Calu3 (cell line): ENCODE results near the gene EEF2. TPM values are rescaled to one million over a fixed set of nuclear protein-coding genes. Genes with fewer than 3 reads are reported as not detected.

ENCODE experiments used
- BruUV-seq: library from RNA; stranded (reverse); fragments of 400-500 nt; replicated peaks from 2 replicates; lab custom pipeline; 2021; lab: Mats Ljungman, UMichigan
- CTCF ChIA-PET: fragments of 300-600 bp; sonication (Branson Sonifier 250); formaldehyde crosslinking; loops from one replicate; lab custom pipeline; 2022; ENCODE audit warnings: antibody characterized with exemption; lab: Charles Lee
- DNase-seq: peaks from one replicate; pipeline ENCODE4 v3.0.0; 2022
- H3K27ac Mint-ChIP-seq: one replicate; pipeline ENCODE4 v1.8.0; 2022; ENCODE audit warnings: mixed read lengths; ENCODE audit not compliant: unreplicated experiment
- H3K27me3 Mint-ChIP-seq: one replicate; pipeline ENCODE4 v1.8.0; 2022; ENCODE audit warnings: mixed read lengths; ENCODE audit not compliant: unreplicated experiment
- H3K36me3 Mint-ChIP-seq: one replicate; pipeline ENCODE4 v1.8.0; 2022; ENCODE audit warnings: mild to moderate bottlenecking, moderate library complexity, mixed read lengths; ENCODE audit not compliant: insufficient read depth, unreplicated experiment
- H3K4me1 Mint-ChIP-seq: one replicate; pipeline ENCODE4 v1.8.0; 2022; ENCODE audit warnings: mild to moderate bottlenecking, low read depth, mixed read lengths; ENCODE audit not compliant: unreplicated experiment
- H3K4me3 Mint-ChIP-seq: one replicate; pipeline ENCODE4 v1.8.0; 2022; ENCODE audit warnings: mild to moderate bottlenecking, low read depth, moderate library complexity, mixed read lengths; ENCODE audit not compliant: unreplicated experiment
- H3K9me3 Mint-ChIP-seq: one replicate; pipeline ENCODE4 v1.8.0; 2022; ENCODE audit warnings: low read depth, mixed read lengths; ENCODE audit not compliant: unreplicated experiment
- intact Hi-C: fragments of 100-400 bp; cut with micrococcal nuclease; formaldehyde crosslinking; loops from one replicate; pipeline ENCODE4 v1.10.0; 2022; ENCODE audit not compliant: unreplicated experiment
- total RNA-seq: library from RNA; stranded (reverse); gene quantifications from 2 replicates; pipeline ENCODE4 v1.2.3, GENCODE V29; 2022
- TF ChIP-seq, protein P1 (sequence below): fragments of 200-600 bp; IDR thresholded peaks from one replicate; pipeline ENCODE4 v1.8.0; 2022; ENCODE audit warnings: antibody characterized with exemption; ENCODE audit not compliant: unreplicated experiment

Gene EEF2
- total RNA-seq, 1 experiment from 2014 or later: 1,166 TPM

DNA sequence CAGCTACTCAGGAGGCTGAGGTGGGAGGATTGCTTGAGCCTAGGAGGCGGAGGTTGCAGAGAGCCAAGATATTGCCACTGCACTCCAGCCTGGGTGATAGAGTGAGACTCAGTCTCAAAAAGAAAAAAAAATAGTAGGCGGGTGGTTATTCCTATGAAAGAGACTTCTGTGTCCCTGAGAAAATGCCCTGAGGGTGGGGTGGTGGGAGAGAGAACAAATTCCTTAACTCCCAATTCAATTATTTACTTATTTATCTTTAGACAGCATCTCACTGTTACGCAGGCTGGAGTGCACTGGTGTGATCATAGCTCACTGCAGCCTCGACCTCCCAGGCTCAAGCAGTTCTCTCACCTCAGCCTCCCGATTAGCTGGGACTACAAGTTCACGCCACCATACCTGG, 10.3 kb upstream of the EEF2 start:
- intact Hi-C loops: no loop called here
- CTCF ChIA-PET: no interaction called here
- DNase-seq: no peak
- Mint-ChIP-seq H3K27me3 (no peaks in the 10 kb centered on the region), H3K27ac (no peak overlapping the region), H3K36me3 (no peaks in the 10 kb centered on the region), H3K4me3 (no peak overlapping the region), H3K9me3 (peaks cover 3% of the 10 kb centered on the region), H3K4me1 (peaks cover 6% of the 10 kb centered on the region)
- BruUV-seq: no TSS peak
- TF ChIP-seq, protein P1, sequence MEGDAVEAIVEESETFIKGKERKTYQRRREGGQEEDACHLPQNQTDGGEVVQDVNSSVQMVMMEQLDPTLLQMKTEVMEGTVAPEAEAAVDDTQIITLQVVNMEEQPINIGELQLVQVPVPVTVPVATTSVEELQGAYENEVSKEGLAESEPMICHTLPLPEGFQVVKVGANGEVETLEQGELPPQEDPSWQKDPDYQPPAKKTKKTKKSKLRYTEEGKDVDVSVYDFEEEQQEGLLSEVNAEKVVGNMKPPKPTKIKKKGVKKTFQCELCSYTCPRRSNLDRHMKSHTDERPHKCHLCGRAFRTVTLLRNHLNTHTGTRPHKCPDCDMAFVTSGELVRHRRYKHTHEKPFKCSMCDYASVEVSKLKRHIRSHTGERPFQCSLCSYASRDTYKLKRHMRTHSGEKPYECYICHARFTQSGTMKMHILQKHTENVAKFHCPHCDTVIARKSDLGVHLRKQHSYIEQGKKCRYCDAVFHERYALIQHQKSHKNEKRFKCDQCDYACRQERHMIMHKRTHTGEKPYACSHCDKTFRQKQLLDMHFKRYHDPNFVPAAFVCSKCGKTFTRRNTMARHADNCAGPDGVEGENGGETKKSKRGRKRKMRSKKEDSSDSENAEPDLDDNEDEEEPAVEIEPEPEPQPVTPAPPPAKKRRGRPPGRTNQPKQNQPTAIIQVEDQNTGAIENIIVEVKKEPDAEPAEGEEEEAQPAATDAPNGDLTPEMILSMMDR: no peak

- H3K4me3 Mint-ChIP-seq: peak overlapping the region; percentile 69
- H3K9me3 Mint-ChIP-seq: peaks cover 3% of the 10 kb centered on the region
Measured at GRCh38 chr19:3990815-3991117, 5.5 kb upstream of the EEF2 start.

DNA sequence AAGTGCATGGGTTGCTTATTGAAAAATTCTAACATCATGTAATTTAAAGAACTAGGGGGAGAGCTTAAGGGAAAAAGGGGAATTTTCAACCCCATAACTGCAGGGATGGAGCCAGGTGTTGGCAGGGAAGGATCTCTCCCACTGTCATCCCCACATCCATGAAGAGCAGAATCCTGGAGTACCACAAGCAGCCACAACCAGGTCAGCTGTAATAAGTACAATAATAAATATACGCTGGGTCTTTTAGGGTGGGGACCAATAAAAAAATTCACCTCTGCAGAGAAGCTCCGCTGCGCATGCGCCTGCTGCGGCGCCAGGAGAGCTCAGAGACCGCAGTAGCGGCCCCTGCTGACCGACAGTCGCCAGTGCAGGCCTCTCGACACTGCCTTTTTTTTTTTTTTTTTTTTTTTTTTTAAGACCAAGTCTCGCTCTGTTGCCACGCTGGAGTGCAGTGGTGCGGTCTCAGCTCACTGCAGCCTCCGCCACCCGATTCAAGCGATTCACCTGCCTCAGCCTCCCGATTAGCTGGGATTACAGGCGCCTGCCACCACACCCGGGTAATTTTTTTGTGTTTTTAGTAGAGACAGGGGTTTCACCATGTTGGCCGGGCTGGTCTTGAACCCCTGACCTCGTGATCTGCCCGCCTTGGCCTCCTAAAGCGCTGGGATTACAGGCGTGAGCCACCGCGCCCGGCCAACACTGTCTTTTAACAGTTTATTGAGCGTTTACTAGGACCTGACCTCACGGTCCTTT, 2.5 kb upstream of the EEF2 start:
- H3K27ac Mint-ChIP-seq: no peak overlapping the region
- H3K4me3 Mint-ChIP-seq: no peak overlapping the region
- CTCF ChIA-PET: interaction anchor here (0.5 to 1.8 kb wide), 19 partner anchors 11 to 483 kb away, joined by 3 to 16 read pairs (median 5); partner anchors contain the start of gene DAPK3
- peaks cover 10% of the 10 kb centered on the region for H3K4me1 Mint-ChIP-seq
- BruUV-seq: no TSS peak
- DNase-seq: peak; percentile 74
- intact Hi-C loops: loop anchor here (5.0 kb wide), 2 partner anchors 135 to 215 kb away; no protein-coding TSS in a partner anchor
- H3K9me3 Mint-ChIP-seq: peaks cover 3% of the 10 kb centered on the region
- H3K27me3 Mint-ChIP-seq: no peaks in the 10 kb centered on the region
- TF ChIP-seq, protein P1: peak; percentile 72
- peaks cover 40% of the 10 kb centered on the region for H3K36me3 Mint-ChIP-seq

More at GRCh38 chr19:3990815-3991117, 5.5 kb upstream of the EEF2 start:
- Mint-ChIP-seq H3K27me3 (no peaks in the 10 kb centered on the region), H3K4me1 (peaks cover 8% of the 10 kb centered on the region), H3K27ac (peak overlapping the region; percentile 35), H3K36me3 (peaks cover 12% of the 10 kb centered on the region)
- TF ChIP-seq, protein P1: no peak
- CTCF ChIA-PET: interaction anchor here (1.0 kb wide), 1 partner anchor 138 kb away, joined by 3 read pairs; no protein-coding TSS in a partner anchor
- intact Hi-C loops: no loop called here
- no TSS peak for BruUV-seq
- DNase-seq: no peak

GRCh38 chr19:3986260-3987041, 1.2 kb upstream of the EEF2 start:
- intact Hi-C loops: loop anchor here (5.0 kb wide), 2 partner anchors 134 to 216 kb away; no protein-coding TSS in a partner anchor
- Mint-ChIP-seq H3K4me1 (peaks cover 15% of the 10 kb centered on the region), H3K4me3 (peak overlapping the region; percentile 65), H3K36me3 (peaks cover 54% of the 10 kb centered on the region), H3K9me3 (peaks cover 3% of the 10 kb centered on the region), H3K27ac (no peak overlapping the region), H3K27me3 (no peaks in the 10 kb centered on the region)
- BruUV-seq: no TSS peak
- TF ChIP-seq, protein P1: peak; percentile 21
- peak; percentile 62 for DNase-seq
- CTCF ChIA-PET: interaction anchor here (1.5 kb wide), 1 partner anchor 17 kb away, joined by 9 read pairs; no protein-coding TSS in a partner anchor
